ENCODE data around the gene NBDY. TPM values are rescaled to one million over a fixed set of nuclear protein-coding genes. Genes with fewer than 3 reads are reported as not detected.

Gene NBDY
- total and polyA plus RNA-seq, 2 of the 13 experiments (the other 11 are each of a cell fraction or from before 2014, with no cell fraction given) = 1.4 to 1.7 TPM

DNA sequence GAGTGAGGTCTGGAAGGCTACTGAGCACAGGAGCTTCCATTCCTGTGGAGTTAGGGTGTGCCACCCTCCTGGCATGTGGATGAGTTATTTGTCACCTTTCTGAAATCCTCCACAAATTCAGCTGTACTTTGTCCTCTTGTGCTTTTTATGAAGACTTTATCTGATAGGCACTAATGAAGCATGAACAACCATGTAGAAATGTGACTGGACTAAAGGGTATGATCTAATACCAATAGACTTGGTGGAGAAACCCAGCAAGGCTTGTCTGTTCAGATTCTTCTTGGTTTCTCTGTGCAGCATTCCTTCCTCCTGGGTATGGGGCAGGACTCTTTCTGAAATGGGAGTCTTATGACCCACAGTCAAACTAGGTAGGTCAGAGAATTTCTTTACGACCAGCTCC lies 9.6 kb downstream of the NBDY start:
- DNase-seq (ENCODE audit: low spot score) (no peak), ATAC-seq (no peak), FAIRE-seq (no peak)
- Histone ChIP-seq H3K9me3 (ENCODE audit: low read length) (no peaks in the 10 kb centered on the region), H3K4me2 (ENCODE audit: low read depth, low read length) (no peak overlapping the region), H3K27ac (ENCODE audit: extremely low read length, insufficient read depth, low read length) (no peak overlapping the region), H3K79me2 (ENCODE audit: insufficient read depth, low read length) (no peaks in the 10 kb centered on the region), H3K9ac (ENCODE audit: insufficient read depth, low read depth, low read length) (no peak overlapping the region), H3K4me3 (replicated peaks in 1 of 3; ENCODE audit: insufficient read depth in 1 of 3, low read depth in 2 of 3, low read length in 3 of 3) (no peak overlapping the region), H4K20me1 (ENCODE audit: insufficient read depth, low read length) (no peaks in the 10 kb centered on the region), H3K27me3 (ENCODE audit: control insufficient read depth in 1 of 2, insufficient read depth in 2 of 2, low read length in 2 of 2) (no peaks in the 10 kb centered on the region), H3K36me3 (replicated peaks in 1 of 2; ENCODE audit: control insufficient read depth in 1 of 2, insufficient read depth in 2 of 2, low read length in 2 of 2) (no peaks in the 10 kb centered on the region), H2AFZ (ENCODE audit: low read length) (no peak overlapping the region), H3K4me1 (ENCODE audit: insufficient read depth, low read length) (no peaks in the 10 kb centered on the region)
- BruUV-seq (replicated peaks) = no TSS peak
- CTCF ChIA-PET (ENCODE audit: low intra/inter-chr PET ratio, low total read pairs) = no interaction called here
- POLR2A ChIA-PET = no interaction called here
- in situ Hi-C loops (cut with HindIII; ENCODE audit: extremely low pct_ligation_motif_present, low pct_unique_long_range_greater_than_20kb) = loop anchor here (25.0 kb wide), 1 partner anchor 451 kb away; no protein-coding TSS in a partner anchor
- intact Hi-C loops (cut with micrococcal nuclease; ENCODE audit: unreplicated experiment) = no loop called here
- 55% methylated on average over 1 of the region's 1 CpG for WGBS (ENCODE audit: low lambda C conversion rate)
- TF ChIP-seq ZNF772 (CRISPR knock-in tag; IDR thresholded peaks at IDR 0.05) (no peak), SP1 (IDR thresholded peaks at IDR 0.05) (no peak), SP1 (CRISPR knock-in tag; IDR thresholded peaks at IDR 0.05) (no peak), ARID2 (CRISPR knock-in tag; IDR thresholded peaks at IDR 0.05; ENCODE audit: borderline replicate concordance) (no peak), ZNF329 (CRISPR knock-in tag; IDR thresholded peaks at IDR 0.05; ENCODE audit: low read depth) (no peak), ZBTB3 (CRISPR knock-in tag; IDR thresholded peaks at IDR 0.05; ENCODE audit: borderline replicate concordance, low read depth) (no peak), ZNF607 (CRISPR knock-in tag; IDR thresholded peaks at IDR 0.05; ENCODE audit: borderline replicate concordance) (no peak), SIX4 (CRISPR knock-in tag; IDR thresholded peaks at IDR 0.05) (no peak), ZNF841 (CRISPR knock-in tag; IDR thresholded peaks at IDR 0.05; ENCODE audit: borderline replicate concordance) (no peak), ZNF317 (CRISPR knock-in tag; IDR thresholded peaks at IDR 0.05) (no peak), ZNF589 (CRISPR knock-in tag; conservative IDR thresholded peaks at IDR 0.05) (no peak), ZNF660 (CRISPR knock-in tag; IDR thresholded peaks at IDR 0.05; ENCODE audit: borderline replicate concordance, low read depth) (no peak), ZNF766 (CRISPR knock-in tag; IDR thresholded peaks at IDR 0.05; ENCODE audit: borderline replicate concordance) (no peak)
- TF ChIP-seq, protein P1, sequence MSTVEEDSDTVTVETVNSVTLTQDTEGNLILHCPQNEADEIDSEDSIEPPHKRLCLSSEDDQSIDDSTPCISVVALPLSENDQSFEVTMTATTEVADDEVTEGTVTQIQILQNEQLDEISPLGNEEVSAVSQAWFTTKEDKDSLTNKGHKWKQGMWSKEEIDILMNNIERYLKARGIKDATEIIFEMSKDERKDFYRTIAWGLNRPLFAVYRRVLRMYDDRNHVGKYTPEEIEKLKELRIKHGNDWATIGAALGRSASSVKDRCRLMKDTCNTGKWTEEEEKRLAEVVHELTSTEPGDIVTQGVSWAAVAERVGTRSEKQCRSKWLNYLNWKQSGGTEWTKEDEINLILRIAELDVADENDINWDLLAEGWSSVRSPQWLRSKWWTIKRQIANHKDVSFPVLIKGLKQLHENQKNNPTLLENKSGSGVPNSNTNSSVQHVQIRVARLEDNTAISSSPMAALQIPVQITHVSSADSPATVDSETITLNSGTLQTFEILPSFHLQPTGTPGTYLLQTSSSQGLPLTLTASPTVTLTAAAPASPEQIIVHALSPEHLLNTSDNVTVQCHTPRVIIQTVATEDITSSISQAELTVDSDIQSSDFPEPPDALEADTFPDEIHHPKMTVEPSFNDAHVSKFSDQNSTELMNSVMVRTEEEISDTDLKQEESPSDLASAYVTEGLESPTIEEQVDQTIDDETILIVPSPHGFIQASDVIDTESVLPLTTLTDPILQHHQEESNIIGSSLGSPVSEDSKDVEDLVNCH (CRISPR knock-in tag; IDR thresholded peaks at IDR 0.05) = no peak
- TF ChIP-seq, protein P2, sequence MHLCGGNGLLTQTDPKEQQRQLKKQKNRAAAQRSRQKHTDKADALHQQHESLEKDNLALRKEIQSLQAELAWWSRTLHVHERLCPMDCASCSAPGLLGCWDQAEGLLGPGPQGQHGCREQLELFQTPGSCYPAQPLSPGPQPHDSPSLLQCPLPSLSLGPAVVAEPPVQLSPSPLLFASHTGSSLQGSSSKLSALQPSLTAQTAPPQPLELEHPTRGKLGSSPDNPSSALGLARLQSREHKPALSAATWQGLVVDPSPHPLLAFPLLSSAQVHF (CRISPR knock-in tag; IDR thresholded peaks at IDR 0.05) = no peak
- TF ChIP-seq, protein P3, sequence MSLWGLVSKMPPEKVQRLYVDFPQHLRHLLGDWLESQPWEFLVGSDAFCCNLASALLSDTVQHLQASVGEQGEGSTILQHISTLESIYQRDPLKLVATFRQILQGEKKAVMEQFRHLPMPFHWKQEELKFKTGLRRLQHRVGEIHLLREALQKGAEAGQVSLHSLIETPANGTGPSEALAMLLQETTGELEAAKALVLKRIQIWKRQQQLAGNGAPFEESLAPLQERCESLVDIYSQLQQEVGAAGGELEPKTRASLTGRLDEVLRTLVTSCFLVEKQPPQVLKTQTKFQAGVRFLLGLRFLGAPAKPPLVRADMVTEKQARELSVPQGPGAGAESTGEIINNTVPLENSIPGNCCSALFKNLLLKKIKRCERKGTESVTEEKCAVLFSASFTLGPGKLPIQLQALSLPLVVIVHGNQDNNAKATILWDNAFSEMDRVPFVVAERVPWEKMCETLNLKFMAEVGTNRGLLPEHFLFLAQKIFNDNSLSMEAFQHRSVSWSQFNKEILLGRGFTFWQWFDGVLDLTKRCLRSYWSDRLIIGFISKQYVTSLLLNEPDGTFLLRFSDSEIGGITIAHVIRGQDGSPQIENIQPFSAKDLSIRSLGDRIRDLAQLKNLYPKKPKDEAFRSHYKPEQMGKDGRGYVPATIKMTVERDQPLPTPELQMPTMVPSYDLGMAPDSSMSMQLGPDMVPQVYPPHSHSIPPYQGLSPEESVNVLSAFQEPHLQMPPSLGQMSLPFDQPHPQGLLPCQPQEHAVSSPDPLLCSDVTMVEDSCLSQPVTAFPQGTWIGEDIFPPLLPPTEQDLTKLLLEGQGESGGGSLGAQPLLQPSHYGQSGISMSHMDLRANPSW (CRISPR knock-in tag; IDR thresholded peaks at IDR 0.05; ENCODE audit: borderline replicate concordance) = no peak
- TF ChIP-seq, protein P4, sequence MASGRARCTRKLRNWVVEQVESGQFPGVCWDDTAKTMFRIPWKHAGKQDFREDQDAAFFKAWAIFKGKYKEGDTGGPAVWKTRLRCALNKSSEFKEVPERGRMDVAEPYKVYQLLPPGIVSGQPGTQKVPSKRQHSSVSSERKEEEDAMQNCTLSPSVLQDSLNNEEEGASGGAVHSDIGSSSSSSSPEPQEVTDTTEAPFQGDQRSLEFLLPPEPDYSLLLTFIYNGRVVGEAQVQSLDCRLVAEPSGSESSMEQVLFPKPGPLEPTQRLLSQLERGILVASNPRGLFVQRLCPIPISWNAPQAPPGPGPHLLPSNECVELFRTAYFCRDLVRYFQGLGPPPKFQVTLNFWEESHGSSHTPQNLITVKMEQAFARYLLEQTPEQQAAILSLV (CRISPR knock-in tag; IDR thresholded peaks at IDR 0.05; ENCODE audit: borderline replicate concordance) = no peak
